ENCODE results near the gene IRF7.
A peak's percentile ranks its signal among the peaks of the same experiment; 100 is the strongest.
"Not testable (repeated sequence)": the region's sequence is repeated elsewhere in the genome, so short reads cannot be mapped to it uniquely, and the experiment has no call there.

The IRF7 gene

DNA sequence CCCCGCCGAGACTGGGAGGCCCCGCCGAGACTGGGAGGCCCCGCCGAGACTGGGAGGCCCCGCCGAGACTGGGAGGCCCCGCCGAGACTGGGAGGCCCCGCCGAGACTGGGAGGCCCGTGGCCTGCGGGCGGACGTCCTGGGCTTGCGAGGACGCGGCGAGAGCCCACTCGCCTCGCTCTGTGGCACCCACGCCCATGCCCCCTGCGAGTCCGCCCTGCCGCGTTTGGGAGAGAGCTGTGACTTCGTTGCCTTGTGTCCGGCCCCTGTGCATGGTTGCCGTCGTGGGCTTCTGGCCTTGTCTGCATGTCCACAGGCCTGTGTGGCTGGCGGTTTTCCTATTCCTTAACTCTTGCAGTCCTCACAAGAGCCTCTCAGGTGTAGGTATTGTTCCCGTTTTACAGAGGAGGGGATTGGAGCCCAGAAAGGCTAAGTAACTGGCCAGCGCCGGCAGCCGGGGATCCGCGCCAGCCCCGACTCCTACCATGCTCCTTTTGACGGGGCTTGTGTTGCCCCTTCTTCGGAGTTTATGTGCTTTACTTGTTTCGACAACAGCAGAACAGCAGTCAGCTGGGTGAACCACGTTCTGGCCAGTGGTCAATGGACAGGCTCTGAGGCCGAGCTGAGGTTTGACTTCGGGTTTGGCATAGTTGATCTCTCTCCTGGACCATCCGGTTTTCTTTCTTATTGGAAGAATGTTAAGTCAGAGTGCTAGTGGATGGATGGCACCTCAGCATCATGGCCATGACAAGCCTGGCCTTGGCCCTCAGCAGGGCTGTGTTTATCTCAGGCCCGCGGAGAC, 38.7 kb downstream of the IRF7 start:
- TF ChIP-seq, protein P1, sequence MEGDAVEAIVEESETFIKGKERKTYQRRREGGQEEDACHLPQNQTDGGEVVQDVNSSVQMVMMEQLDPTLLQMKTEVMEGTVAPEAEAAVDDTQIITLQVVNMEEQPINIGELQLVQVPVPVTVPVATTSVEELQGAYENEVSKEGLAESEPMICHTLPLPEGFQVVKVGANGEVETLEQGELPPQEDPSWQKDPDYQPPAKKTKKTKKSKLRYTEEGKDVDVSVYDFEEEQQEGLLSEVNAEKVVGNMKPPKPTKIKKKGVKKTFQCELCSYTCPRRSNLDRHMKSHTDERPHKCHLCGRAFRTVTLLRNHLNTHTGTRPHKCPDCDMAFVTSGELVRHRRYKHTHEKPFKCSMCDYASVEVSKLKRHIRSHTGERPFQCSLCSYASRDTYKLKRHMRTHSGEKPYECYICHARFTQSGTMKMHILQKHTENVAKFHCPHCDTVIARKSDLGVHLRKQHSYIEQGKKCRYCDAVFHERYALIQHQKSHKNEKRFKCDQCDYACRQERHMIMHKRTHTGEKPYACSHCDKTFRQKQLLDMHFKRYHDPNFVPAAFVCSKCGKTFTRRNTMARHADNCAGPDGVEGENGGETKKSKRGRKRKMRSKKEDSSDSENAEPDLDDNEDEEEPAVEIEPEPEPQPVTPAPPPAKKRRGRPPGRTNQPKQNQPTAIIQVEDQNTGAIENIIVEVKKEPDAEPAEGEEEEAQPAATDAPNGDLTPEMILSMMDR (IDR thresholded peaks at IDR 0.05; ENCODE audit: low read depth, low read length), result no peak
- no peak for DNase-seq (ENCODE audit: extremely low read depth, low read depth)

DNA sequence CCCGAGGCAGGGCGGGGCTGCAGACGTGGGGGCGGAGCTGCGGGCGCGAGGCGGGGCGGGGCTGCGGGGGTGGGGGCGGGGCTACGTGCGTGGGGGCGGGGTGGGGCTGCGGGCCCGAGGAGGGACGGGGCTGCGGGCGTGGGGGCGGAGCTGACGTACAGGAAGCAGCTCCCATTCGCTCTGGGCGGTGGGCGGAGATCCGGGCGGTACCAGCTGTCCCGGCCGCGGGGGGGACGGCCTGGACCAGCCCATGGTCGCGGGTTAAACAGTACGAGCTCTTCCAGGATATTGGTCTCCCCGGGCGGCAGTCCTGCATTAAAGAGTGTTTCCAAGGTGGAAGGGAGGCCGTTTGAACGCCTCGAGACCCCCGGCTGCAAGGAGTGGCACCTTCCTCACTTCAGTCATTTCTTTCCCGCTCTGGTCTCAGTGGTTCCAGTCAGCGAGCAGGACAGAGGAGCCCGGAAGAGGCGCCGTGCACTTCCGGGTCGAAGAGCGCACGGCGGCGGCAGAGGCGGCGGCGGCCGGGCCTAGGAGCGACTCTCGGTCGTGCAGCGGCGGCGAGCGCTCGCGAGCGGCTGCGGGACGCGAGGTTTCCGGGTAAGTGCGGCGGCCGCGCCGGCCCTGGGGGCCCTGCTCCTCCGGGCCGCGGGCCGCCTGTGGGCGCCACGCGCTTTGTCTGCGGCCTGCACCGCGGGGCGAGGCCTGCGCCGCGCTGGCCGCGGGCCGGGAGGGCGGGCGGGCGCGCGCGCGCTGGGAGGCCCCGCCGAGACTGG, 39.6 kb downstream of the IRF7 start, which contains the start of gene PHRF1:
Gene PHRF1, plus strand, starts transcription at position 475 of the 773 bp plus-strand sequence. CDS start 5,043 bp downstream, outside the sequence.
- peak; percentile 88 for DNase-seq (ENCODE audit: extremely low read depth, low read depth)

DNA sequence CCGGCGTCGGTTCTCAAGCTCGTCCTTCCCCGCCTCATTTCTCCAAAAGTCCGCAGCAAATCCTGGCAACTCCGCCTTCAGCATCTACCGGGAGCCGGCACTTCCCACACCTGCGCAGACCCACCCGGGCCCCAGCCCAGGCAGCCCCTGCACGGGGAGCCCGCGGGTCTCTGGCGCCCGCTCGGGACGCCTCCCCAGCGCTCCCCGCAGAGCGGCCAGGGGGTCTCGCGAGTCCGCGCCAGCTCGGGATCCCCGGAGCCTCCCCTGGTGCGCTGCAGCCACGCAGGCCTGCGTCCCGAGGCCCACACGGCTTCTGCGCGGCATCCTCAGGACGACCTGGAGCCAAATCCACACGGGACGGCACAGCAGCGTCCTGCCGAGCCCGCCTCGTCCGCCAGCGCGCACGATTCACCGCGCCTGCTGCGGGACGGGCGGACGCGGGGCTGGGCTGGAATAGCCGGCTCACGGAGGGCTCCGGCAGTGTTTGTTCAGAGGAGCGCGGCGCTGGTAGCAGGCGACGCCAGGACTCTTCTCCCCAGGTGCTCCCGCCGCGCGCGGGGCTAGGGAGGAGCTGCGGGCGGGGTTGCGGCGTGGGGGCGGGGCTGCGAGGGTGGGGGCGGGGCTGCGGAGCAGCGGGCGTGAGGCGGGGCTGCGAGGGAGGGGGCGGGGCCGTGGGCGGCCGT, 40.3 kb downstream of the IRF7 start:
- no peak for DNase-seq (ENCODE audit: extremely low read depth, low read depth)
- TF ChIP-seq, protein P1 (IDR thresholded peaks at IDR 0.05; ENCODE audit: low read depth, low read length), result no peak

More for the DNA sequence above, 39.6 kb downstream of the IRF7 start, which contains the start of gene PHRF1:
- TF ChIP-seq, protein P1 (IDR thresholded peaks at IDR 0.05; ENCODE audit: low read depth, low read length), result no peak

DNA sequence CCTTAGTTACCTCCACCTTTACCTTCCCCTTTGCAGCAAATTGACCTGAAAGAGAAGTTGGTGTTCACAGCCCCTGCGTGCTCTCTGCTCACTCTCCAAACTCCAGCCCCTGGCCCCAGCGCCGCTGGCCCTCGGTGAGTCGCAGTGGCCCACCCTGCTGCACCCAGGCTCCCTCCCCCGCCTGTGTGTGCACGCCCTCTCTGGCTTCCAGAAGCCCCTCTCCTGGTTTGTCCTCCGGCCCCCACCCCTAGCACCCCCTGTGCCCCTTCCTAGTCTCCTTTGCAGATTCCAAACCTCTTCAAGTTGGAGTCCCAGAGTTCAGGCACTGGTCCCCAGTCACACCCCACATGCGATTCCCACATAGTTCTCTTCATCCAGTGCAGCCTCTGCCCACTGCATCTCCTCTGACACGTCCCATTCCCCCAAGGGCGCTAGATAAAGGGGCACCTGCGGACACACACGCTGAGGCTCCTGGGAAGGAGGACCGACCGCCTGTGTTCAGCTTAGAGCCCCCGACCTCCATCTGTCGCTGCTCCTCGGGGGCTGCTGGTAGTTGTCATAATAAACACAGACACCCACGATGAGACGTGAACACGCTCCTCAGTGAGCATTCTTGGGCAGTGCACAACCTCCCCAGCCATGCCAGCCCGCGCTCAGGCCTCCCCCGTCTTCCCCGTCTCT, 41.0 kb downstream of the IRF7 start:
- TF ChIP-seq, protein P1 (IDR thresholded peaks at IDR 0.05; ENCODE audit: low read depth, low read length), result no peak
- no peak for DNase-seq (ENCODE audit: extremely low read depth, low read depth)

DNA sequence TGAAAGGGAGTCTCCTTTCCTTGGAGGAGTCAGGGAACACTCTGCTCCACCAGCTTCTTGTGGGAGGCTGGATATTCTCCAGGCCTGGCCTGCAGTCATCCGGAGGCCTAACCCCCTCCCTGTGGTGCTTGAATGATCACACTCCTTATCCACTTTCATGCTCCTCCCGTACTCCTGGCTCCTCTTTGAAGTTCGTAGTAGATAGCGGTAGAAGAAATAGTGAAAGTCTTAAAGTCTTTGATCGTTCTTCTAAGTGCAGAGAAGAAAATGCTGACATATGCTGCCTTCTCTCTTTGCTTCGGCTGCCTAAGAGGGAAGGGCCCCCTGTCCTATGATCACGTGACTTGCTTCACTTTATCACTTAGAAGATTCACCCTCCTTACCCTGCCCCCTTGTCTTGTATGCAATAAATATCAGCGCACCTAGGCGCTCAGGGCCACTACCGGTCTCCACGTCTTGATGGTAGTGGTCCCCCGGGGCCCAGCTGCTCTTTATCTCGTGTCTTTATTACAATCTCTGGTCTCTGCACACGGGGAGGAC, 41.6 kb downstream of the IRF7 start:
- DNase-seq (ENCODE audit: extremely low read depth, low read depth), result not testable (repeated sequence)

DNA sequence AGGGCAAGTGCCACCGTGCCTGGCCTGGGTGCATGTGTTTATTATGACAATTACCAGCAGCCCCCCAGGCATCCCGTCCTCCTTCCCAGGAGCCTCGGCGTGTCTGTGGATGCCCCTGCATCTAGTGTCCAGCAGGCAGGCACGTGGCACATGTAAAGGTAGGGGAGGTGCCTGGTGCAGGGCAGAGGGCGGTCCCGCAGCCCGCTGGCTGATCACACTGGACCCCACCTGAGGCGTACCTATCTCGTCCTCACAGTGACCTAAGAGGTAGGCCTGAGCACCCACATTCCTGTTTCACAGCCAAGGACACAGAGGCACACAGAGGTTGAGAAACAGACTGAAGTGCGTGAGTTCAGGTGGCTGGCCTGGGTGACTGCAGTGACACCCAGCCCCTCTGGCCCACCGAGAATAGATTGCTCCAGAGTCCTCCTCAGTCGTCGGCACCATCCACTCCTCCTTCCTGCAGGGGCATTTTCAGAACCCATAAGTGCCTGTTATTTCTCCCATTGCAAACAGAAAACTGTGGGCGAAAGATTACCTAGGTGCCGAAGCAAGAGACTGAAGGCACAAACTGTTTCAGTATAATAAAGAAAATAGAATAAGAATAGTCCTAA, 42.5 kb downstream of the IRF7 start:
- TF ChIP-seq, protein P1 (IDR thresholded peaks at IDR 0.05; ENCODE audit: low read depth, low read length), result no peak
- DNase-seq (ENCODE audit: extremely low read depth, low read depth), result no peak

DNA sequence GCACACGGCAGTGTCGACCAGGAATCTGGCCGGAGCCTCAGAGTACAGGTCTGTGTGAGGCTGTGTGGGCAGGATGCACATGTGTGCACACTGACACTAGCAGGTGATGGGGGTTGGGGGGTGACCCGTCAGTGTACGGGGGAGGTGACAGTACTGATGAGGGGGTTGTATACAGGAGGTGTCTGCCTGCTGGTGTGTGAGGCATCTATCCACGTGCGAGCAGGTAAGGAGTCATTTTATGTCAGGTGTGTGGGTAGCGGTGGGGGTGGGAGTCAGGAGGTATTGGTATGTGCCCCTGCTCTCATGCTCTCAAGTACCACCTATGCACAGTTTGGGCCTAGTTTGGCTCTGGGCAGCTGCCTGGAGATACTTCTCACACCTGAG, 44.0 kb downstream of the IRF7 start:
- no peak for DNase-seq (ENCODE audit: extremely low read depth, low read depth)
- TF ChIP-seq, protein P1 (IDR thresholded peaks at IDR 0.05; ENCODE audit: low read depth, low read length), result no peak
